ENCODE data around the gene RAB11FIP3. TPM values are rescaled to one million over a fixed set of nuclear protein-coding genes. Genes with fewer than 3 reads are reported as not detected.
A peak's percentile ranks its signal among the peaks of the same experiment; 100 is the strongest.

The RAB11FIP3 gene
- total RNA-seq, 1 experiment from 2014 or later = 38.4 TPM

GRCh38 chr16:569445-570254 lies 144.2 kb downstream of the RAB11FIP3 start, which contains the start of gene PIGQ:
Gene PIGQ (plus strand): TSS chr16:569968. CDS start chr16:574075, 4,107 bp downstream.
- H3K4me2 ChIP-seq = peak within 1 kb of the TSS; percentile 87
- BruUV-seq (replicated peaks) = TSS peak; percentile 65
- DNase-seq = peak in 1 of 2 experiments; percentile 72
- H3K4me3 ChIP-seq = peak within 1 kb of the TSS; percentile 84
- peaks cover 5% of the 10 kb centered on the region; the same call in 1 of the 2 replicates for H4K20me1 ChIP-seq (ENCODE audit: insufficient read depth)
- H3K4me1 ChIP-seq (replicated peaks; ENCODE audit: insufficient read depth) = peaks cover 11% of the 10 kb centered on the region
- no peaks in the 10 kb centered on the region; the same call in 1 of the 2 replicates for H3F3A ChIP-seq (ENCODE audit: insufficient read depth, low read depth)
- H3K27me3 ChIP-seq (ENCODE audit: insufficient read depth, low read depth) = no peaks in the 10 kb centered on the region
- peaks cover 17% of the 10 kb centered on the region for H3K79me2 ChIP-seq (ENCODE audit: low read depth)
- no peak for TF ChIP-seq EZH2 (IDR thresholded peaks at IDR 0.05; ENCODE audit: low read depth)
- TF ChIP-seq, protein P1, sequence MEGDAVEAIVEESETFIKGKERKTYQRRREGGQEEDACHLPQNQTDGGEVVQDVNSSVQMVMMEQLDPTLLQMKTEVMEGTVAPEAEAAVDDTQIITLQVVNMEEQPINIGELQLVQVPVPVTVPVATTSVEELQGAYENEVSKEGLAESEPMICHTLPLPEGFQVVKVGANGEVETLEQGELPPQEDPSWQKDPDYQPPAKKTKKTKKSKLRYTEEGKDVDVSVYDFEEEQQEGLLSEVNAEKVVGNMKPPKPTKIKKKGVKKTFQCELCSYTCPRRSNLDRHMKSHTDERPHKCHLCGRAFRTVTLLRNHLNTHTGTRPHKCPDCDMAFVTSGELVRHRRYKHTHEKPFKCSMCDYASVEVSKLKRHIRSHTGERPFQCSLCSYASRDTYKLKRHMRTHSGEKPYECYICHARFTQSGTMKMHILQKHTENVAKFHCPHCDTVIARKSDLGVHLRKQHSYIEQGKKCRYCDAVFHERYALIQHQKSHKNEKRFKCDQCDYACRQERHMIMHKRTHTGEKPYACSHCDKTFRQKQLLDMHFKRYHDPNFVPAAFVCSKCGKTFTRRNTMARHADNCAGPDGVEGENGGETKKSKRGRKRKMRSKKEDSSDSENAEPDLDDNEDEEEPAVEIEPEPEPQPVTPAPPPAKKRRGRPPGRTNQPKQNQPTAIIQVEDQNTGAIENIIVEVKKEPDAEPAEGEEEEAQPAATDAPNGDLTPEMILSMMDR (conservative IDR thresholded peaks at IDR 0.05) = no peak
- peak within 1 kb of the TSS; percentile 88 for H2AFZ ChIP-seq
- no peaks in the 10 kb centered on the region for H3K9me3 ChIP-seq (ENCODE audit: insufficient read depth, low read depth)
- H3K9me2 ChIP-seq (ENCODE audit: insufficient read depth) = no peaks in the 10 kb centered on the region
- CTCF ChIA-PET = no interaction called here
- intact Hi-C loops (cut with micrococcal nuclease; ENCODE audit: unreplicated experiment) = loop anchor here (2.0 kb wide), 1 partner anchor 35 kb away; no protein-coding TSS in a partner anchor
- H3K27ac ChIP-seq = no peak within 1 kb of the TSS
- H3K36me3 ChIP-seq (ENCODE audit: low read depth) = no peaks in the 10 kb centered on the region
- POLR2A ChIA-PET (ENCODE audit: unreplicated experiment) = interaction anchor here (0.6 to 0.9 kb wide), 5 partner anchors 34 to 187 kb away, joined by 3 to 7 read pairs (median 5); no protein-coding TSS in a partner anchor

Small RNAs within 50 kb of the gene (microRNA-seq; reads per million reads assigned to microRNA genes)
- gene MIR3176 (ENCODE audit: borderline number of aligned reads, borderline replicate concordance) (5.4 reads per million), gene MIR5587 (ENCODE audit: borderline number of aligned reads, borderline replicate concordance) (not detected)

Other genes starting within 250 kb of the RAB11FIP3 start
- not detected in 2 replicates for gene HBA1, start 249.0 kb upstream of the RAB11FIP3 start, total RNA-seq (2021)
- gene HBQ1, start 245.2 kb upstream of the RAB11FIP3 start, total RNA-seq (2021) = not detected in 2 replicates
- 64.3 and 66.9 TPM in 2 replicates for gene LUC7L, start 196.2 kb upstream of the RAB11FIP3 start, total RNA-seq (2021)
- gene FAM234A, start 190.8 kb upstream of the RAB11FIP3 start, total RNA-seq (2021) = 126 and 131 TPM in 2 replicates
- not detected in 2 replicates for gene RGS11, start 149.7 kb upstream of the RAB11FIP3 start, total RNA-seq (2021)
- gene ARHGDIG, start 145.1 kb upstream of the RAB11FIP3 start, total RNA-seq (2021) = not detected in 2 replicates
- not detected in 2 replicates for gene PDIA2, start 142.5 kb upstream of the RAB11FIP3 start, total RNA-seq (2021)
- 42.0 and 51.2 TPM in 2 replicates for gene AXIN1, start 72.9 kb upstream of the RAB11FIP3 start, total RNA-seq (2021)
- 130 and 150 TPM in 2 replicates for gene MRPL28, start 55.1 kb upstream of the RAB11FIP3 start, total RNA-seq (2021)
- gene PGAP6, start 43.7 kb upstream of the RAB11FIP3 start, total RNA-seq (2021) = 41.4 and 45.6 TPM in 2 replicates
- gene NME4, start 28.4 kb upstream of the RAB11FIP3 start, total RNA-seq (2021) = 157 and 159 TPM in 2 replicates
- 65.4 and 78.4 TPM in 2 replicates for gene DECR2, start 23.8 kb upstream of the RAB11FIP3 start, total RNA-seq (2021)
- 66.8 and 68.9 TPM in 2 replicates for gene CAPN15, start 102.1 kb downstream of the RAB11FIP3 start, total RNA-seq (2021)
- 0.35 TPM in 1 of 2 replicates, not detected in the other for gene PRR35, start 134.7 kb downstream of the RAB11FIP3 start, total RNA-seq (2021)
- gene NHLRC4, start 141.4 kb downstream of the RAB11FIP3 start, total RNA-seq (2021) = not detected in 2 replicates
- 72.5 and 96.1 TPM in 2 replicates for gene PIGQ, start 144.3 kb downstream of the RAB11FIP3 start, total RNA-seq (2021)
- gene RAB40C, start 164.4 kb downstream of the RAB11FIP3 start, total RNA-seq (2021) = 43.6 and 47.1 TPM in 2 replicates
- gene WFIKKN1, start 205.3 kb downstream of the RAB11FIP3 start, total RNA-seq (2021) = 6.9 and 9.2 TPM in 2 replicates
- gene METTL26, start 210.7 kb downstream of the RAB11FIP3 start, total RNA-seq (2021) = 144 and 158 TPM in 2 replicates
- gene MCRIP2, start 216.2 kb downstream of the RAB11FIP3 start, total RNA-seq (2021) = 64.2 and 69.6 TPM in 2 replicates
- 118 and 126 TPM in 2 replicates for gene WDR90, start 223.7 kb downstream of the RAB11FIP3 start, total RNA-seq (2021)
- gene RHOT2, start 242.5 kb downstream of the RAB11FIP3 start, total RNA-seq (2021) = 143 and 173 TPM in 2 replicates

All from PC-9 (cell line).